HEK293T (cell line): ENCODE data around the gene PPP1R9B.

Experiments
- ARNT ChIP-seq: fragments of 450-650 bp; IDR thresholded peaks from 2 replicates; pipeline ENCODE4 v1.6.1; 2017; ENCODE audit warnings: mild to moderate bottlenecking
- ELF4 ChIP-seq: fragments of 450-650 bp; IDR thresholded peaks from 2 replicates; pipeline ENCODE4 v1.6.1; 2017; ENCODE audit warnings: antibody characterized with exemption
- FOXA1 ChIP-seq: fragments of 450-650 bp; IDR thresholded peaks from 2 replicates; pipeline ENCODE4 v1.6.1; 2016; ENCODE audit warnings: mild to moderate bottlenecking
- FOXK2 ChIP-seq: fragments of 450-650 bp; IDR thresholded peaks from 2 replicates; pipeline ENCODE4 v1.6.1; 2016; ENCODE audit warnings: mild to moderate bottlenecking
- HDGF ChIP-seq: fragments of 450-650 bp; IDR thresholded peaks from 2 replicates; pipeline ENCODE4 v1.6.1; 2017; ENCODE audit warnings: antibody characterized with exemption, borderline replicate concordance
- L3MBTL2 ChIP-seq: fragments of 450-650 bp; conservative IDR thresholded peaks from 2 replicates; pipeline ENCODE4 v1.6.1; 2016; ENCODE audit warnings: mild to moderate bottlenecking
- NFRKB ChIP-seq: fragments of 450-650 bp; IDR thresholded peaks from 2 replicates; pipeline ENCODE4 v1.6.1; 2016; ENCODE audit warnings: mild to moderate bottlenecking, moderate library complexity
- SP1 ChIP-seq: fragments of 450-650 bp; IDR thresholded peaks from 2 replicates; pipeline ENCODE4 v1.6.1; 2017
- SUZ12 ChIP-seq: fragments of 450-650 bp; IDR thresholded peaks from 2 replicates; pipeline ENCODE4 v1.6.1; 2016; ENCODE audit warnings: mild to moderate bottlenecking
- TARDBP ChIP-seq: fragments of 450-650 bp; IDR thresholded peaks from 2 replicates; pipeline ENCODE4 v1.6.1; 2016
- ZNF384 ChIP-seq: fragments of 450-650 bp; IDR thresholded peaks from 2 replicates; pipeline ENCODE4 v1.6.1; 2016
- TF ChIP-seq, protein P1 (sequence below): fragments of 450-650 bp; IDR thresholded peaks from 2 replicates; pipeline ENCODE4 v1.6.1; 2016

DNA sequence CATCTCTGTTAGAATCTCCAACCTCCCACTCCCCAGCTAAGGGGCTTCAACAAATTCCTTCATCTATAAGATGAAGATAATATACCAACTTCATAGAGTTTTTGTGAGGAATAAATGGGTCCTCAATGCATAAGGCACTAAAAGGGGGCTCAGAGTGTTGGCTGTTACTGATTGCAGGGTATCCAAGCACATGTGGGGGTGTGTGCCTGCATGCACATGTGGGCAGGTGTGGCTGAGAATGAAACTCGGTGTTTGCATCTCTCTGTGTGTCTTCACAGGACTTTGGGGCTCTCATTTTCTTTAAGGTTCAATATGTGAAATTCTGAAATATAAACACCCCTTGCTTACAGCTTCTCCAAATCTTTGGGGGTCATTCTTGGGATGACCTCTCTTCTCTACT, 4.1 kb upstream of the PPP1R9B start:
- TF ChIP-seq ELF4 (no peak), NFRKB (no peak), SP1 (no peak), HDGF (no peak), ARNT (no peak), FOXK2 (no peak), SUZ12 (no peak), TARDBP (no peak), L3MBTL2 (no peak), ZNF384 (no peak), FOXA1 (no peak)
- TF ChIP-seq, protein P1, sequence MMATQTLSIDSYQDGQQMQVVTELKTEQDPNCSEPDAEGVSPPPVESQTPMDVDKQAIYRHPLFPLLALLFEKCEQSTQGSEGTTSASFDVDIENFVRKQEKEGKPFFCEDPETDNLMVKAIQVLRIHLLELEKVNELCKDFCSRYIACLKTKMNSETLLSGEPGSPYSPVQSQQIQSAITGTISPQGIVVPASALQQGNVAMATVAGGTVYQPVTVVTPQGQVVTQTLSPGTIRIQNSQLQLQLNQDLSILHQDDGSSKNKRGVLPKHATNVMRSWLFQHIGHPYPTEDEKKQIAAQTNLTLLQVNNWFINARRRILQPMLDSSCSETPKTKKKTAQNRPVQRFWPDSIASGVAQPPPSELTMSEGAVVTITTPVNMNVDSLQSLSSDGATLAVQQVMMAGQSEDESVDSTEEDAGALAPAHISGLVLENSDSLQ = no peak
